WERI-Rb-1 (cell line): ENCODE results near the gene TNC.

Source experiments
- DNase-seq: peaks from one replicate; pipeline ENCODE4 v3.0.0-alpha.2; 2020
- H3K27ac ChIP-seq: fragments of 250-450 bp; sonication (Bioruptor Pico); 2 replicates; pipeline ENCODE4 v1.5.1; 2020; ENCODE audit warnings: mild to moderate bottlenecking, moderate library complexity
- H3K27me3 ChIP-seq: fragments of 250-450 bp; sonication (Bioruptor Pico); 2 replicates; pipeline ENCODE4 v1.5.1; 2021; ENCODE audit warnings: mild to moderate bottlenecking, low read depth, moderate library complexity; ENCODE audit not compliant: insufficient read depth, severe bottlenecking
- H3K36me3 ChIP-seq: fragments of 250-450 bp; sonication (Bioruptor Pico); 2 replicates; pipeline ENCODE4 v1.5.1; 2020; ENCODE audit warnings: mild to moderate bottlenecking, moderate library complexity
- H3K4me3 ChIP-seq: 2 replicates; pipeline ENCODE4 v1.5.1; 2011; ENCODE audit warnings: low read depth, mild to moderate bottlenecking, control low read depth, low read length
- H3K9me3 ChIP-seq: fragments of 250-450 bp; sonication (Bioruptor Pico); 2 replicates; pipeline ENCODE4 v1.5.1; 2021; ENCODE audit warnings: mild to moderate bottlenecking, moderate library complexity; ENCODE audit not compliant: severe bottlenecking
- TF ChIP-seq, protein P1 (sequence below): IDR thresholded peaks from 2 replicates; pipeline ENCODE4 v1.5.1; 2011; ENCODE audit warnings: low read depth, mild to moderate bottlenecking, control low read depth, inconsistent platforms, low read length

Gene TNC

DNA sequence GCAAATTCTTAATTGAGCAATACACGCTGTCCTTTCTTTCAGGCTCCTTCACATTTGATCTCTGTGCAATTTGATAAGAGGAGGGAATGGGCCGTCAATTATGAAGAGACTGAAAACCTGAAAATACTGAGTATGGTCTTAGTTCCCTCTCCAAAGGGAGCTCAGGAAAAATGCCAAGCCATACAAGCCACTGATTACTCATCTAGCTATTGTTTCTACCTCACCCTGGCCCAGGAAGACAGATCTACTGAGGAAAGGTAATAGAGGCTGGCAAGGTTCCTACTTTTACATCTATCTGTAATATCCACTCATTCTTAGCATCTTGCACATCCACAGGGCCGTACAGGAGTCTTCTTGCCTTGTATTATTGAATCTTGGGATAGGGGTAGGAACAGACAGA is 23.7 kb upstream of the TNC start:
- DNase-seq: no peak
- Histone ChIP-seq H3K36me3 (no peaks in the 10 kb centered on the region), H3K4me3 (no peak overlapping the region), H3K9me3 (no peaks in the 10 kb centered on the region), H3K27me3 (no peaks in the 10 kb centered on the region), H3K27ac (no peak overlapping the region)
- TF ChIP-seq, protein P1, sequence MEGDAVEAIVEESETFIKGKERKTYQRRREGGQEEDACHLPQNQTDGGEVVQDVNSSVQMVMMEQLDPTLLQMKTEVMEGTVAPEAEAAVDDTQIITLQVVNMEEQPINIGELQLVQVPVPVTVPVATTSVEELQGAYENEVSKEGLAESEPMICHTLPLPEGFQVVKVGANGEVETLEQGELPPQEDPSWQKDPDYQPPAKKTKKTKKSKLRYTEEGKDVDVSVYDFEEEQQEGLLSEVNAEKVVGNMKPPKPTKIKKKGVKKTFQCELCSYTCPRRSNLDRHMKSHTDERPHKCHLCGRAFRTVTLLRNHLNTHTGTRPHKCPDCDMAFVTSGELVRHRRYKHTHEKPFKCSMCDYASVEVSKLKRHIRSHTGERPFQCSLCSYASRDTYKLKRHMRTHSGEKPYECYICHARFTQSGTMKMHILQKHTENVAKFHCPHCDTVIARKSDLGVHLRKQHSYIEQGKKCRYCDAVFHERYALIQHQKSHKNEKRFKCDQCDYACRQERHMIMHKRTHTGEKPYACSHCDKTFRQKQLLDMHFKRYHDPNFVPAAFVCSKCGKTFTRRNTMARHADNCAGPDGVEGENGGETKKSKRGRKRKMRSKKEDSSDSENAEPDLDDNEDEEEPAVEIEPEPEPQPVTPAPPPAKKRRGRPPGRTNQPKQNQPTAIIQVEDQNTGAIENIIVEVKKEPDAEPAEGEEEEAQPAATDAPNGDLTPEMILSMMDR: no peak

DNA sequence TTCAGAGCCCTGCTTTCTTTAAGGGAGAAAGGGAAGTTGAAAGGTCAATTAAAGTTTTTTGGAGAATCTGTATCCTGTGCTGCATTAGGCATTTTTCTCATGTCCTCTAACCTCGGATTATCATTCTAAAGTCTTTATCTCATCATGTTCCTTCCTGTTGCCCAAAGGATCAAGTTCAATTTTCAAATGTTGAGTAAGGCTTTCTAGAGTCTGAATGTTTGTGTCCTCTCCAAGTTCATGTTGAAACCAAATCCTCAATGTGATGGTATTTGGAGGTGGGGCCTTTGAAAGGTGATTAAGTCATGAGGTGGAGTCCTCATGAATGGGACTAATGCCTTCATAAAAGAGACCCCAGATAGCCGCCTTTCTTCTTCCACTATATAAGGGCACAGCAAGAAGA is 20.2 kb upstream of the TNC start:
- Histone ChIP-seq H3K9me3 (no peaks in the 10 kb centered on the region), H3K27me3 (no peaks in the 10 kb centered on the region), H3K4me3 (no peak overlapping the region), H3K36me3 (no peaks in the 10 kb centered on the region), H3K27ac (no peak overlapping the region)
- no peak for DNase-seq
- TF ChIP-seq, protein P1: no peak

DNA sequence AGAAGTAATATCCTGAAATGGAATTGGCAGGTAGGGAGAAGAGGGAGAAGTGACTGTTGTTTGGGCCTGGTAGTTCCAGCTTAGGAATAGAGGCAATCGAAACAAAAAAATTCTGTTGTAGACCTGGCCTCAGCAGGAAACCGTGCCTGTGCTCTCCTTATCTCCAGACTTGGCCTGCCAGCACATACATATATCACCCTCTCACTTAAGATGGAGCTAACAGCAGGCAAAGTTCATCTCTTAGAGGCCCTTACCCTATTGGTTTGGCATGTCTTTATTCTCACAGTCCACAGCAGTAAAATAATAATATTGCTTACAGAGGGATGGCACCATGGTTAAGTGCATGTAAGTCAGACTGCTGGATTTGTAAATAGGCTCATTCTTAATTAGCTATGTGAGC is 19.6 kb upstream of the TNC start:
- no peak overlapping the region for H3K27ac ChIP-seq
- no peak overlapping the region for H3K4me3 ChIP-seq
- DNase-seq: no peak
- no peaks in the 10 kb centered on the region for H3K36me3 ChIP-seq
- H3K9me3 ChIP-seq: no peaks in the 10 kb centered on the region
- no peaks in the 10 kb centered on the region for H3K27me3 ChIP-seq
- TF ChIP-seq, protein P1: no peak

DNA sequence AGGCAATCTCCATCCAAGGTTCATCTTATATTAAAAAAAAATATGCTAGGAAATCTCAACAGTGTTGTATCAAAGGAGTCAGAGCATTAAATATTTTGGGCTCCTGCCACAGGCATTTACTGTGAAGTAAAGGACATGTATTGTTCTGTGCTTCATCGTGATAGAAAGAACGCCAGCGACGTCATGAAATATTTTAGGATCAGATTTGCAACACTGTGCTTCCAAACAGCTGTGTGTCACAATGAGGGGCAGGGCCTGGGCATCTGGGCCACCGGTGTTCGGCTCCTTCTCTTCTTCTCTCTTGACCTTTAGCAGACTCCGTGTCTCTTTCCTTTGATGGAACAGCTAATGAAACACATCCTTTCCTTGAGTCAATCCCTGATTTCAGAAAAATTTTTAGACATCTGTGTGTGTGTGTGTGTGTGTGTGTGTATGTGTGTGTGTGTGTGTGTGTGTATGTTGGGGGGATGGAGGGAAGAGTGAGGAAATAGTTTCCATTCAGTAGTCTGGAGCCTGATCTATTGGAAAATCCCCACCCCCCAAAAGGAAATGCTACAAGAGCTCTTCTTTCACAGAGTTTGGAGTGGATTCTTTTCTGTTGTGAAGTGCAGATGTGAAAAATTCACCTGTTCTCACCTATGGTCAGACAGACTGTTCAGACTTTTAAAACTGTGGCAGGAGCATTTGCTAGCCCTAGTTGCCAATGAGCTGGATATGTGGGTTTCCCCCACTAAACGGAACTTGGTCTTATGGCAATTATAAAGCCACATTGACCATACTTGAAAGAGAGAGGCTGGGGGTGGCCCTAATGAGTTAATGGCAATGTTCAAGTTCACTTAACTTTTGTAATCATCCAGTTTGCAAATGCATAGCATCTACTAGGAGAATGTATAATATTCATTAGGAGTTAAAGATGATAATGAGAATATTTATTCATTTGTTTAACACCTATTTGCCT is 18.1 kb upstream of the TNC start:
- H3K36me3 ChIP-seq: no peaks in the 10 kb centered on the region
- no peaks in the 10 kb centered on the region for H3K9me3 ChIP-seq
- TF ChIP-seq, protein P1: no peak
- no peak for DNase-seq
- no peak overlapping the region for H3K27ac ChIP-seq
- no peak overlapping the region for H3K4me3 ChIP-seq
- H3K27me3 ChIP-seq: no peaks in the 10 kb centered on the region

DNA sequence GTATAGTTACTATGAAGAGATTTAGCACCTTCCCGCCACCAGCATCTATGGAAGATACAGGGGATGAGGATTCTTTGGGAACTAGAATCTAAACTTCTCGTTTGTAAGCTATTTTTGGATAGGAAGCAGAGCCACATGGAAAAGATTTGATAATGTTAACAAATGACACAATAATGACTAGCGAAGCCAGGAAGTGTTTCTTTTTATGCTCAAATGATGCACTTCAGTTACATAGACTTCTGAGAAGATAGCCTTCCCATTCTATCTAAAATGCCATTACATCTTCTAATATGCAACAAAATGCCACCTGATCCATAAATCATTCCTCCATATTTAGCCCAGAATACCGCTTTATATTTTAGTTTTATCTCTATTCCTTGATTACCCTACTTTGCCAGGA is 17.0 kb upstream of the TNC start:
- no peak for DNase-seq

More for the DNA sequence above, 17.0 kb upstream of the TNC start:
- Histone ChIP-seq H3K9me3 (no peaks in the 10 kb centered on the region), H3K36me3 (no peaks in the 10 kb centered on the region), H3K4me3 (no peak overlapping the region), H3K27ac (no peak overlapping the region), H3K27me3 (no peaks in the 10 kb centered on the region)
- TF ChIP-seq, protein P1: no peak
